ENCODE results near the gene DENND1A. TPM values are rescaled to one million over a fixed set of nuclear protein-coding genes. Genes with fewer than 3 reads are reported as not detected.

The DENND1A gene
- total RNA-seq, 4 donors from 2014 or later, result 37.1 to 55.3 (median 50.0) TPM

GRCh38 chr9:123368536-123369153 is 561.3 kb downstream of the DENND1A start:
- Histone ChIP-seq H3K27me3 (peaks cover 0 to 5% of the 10 kb centered on the region in 2 donors), H3K9me3 (no peaks in the 10 kb centered on the region), H3K27ac (no peak overlapping the region), H3K4me1 (no peaks in the 10 kb centered on the region), H3K4me3 (no peak overlapping the region), H3K36me3 (no peaks in the 10 kb centered on the region)
- TF ChIP-seq CTCF (IDR thresholded peaks at IDR 0.05) (no peak), POLR2A (IDR thresholded peaks at IDR 0.05) (no peak)
- DNase-seq, result no peak

- Histone ChIP-seq H3K4me1 (no peaks in the 10 kb centered on the region), H3K36me3 (no peaks in the 10 kb centered on the region), H3K27me3 (no peaks in the 10 kb centered on the region), H3K4me3 (no peak overlapping the region), H3K27ac (no peak overlapping the region), H3K9me3 (no peaks in the 10 kb centered on the region)
- no peak for DNase-seq
- TF ChIP-seq CTCF (IDR thresholded peaks at IDR 0.05) (no peak), POLR2A (IDR thresholded peaks at IDR 0.05) (no peak)
Measured at GRCh38 chr9:123368023-123368422, 561.9 kb downstream of the DENND1A start.

- H3K4me3 ChIP-seq, result no peak overlapping the region
- H3K36me3 ChIP-seq, result no peaks in the 10 kb centered on the region
- no peaks in the 10 kb centered on the region for H3K9me3 ChIP-seq
- no peak for DNase-seq
- H3K27ac ChIP-seq, result no peak overlapping the region
- H3K4me1 ChIP-seq, result no peaks in the 10 kb centered on the region
- no peak for TF ChIP-seq CTCF (IDR thresholded peaks at IDR 0.05)
- TF ChIP-seq POLR2A (IDR thresholded peaks at IDR 0.05), result no peak
- no peaks in the 10 kb centered on the region for H3K27me3 ChIP-seq
Measured at GRCh38 chr9:123365881-123366528, 563.9 kb downstream of the DENND1A start.

- no peak overlapping the region for H3K27ac ChIP-seq
- no peaks in the 10 kb centered on the region for H3K9me3 ChIP-seq
- H3K27me3 ChIP-seq, result no peaks in the 10 kb centered on the region
- no peaks in the 10 kb centered on the region for H3K36me3 ChIP-seq
- no peak for DNase-seq
- TF ChIP-seq POLR2A (IDR thresholded peaks at IDR 0.05) (no peak), CTCF (IDR thresholded peaks at IDR 0.05) (peak in 2 of 6 experiments; percentile 8 to 11)
- H3K4me1 ChIP-seq, result peaks cover 0 to 4% (median under 1%) of the 10 kb centered on the region in 4 donors
- no peak overlapping the region for H3K4me3 ChIP-seq
Measured at GRCh38 chr9:123365287-123365880, 564.5 kb downstream of the DENND1A start.

GRCh38 chr9:123364241-123364824 is 565.6 kb downstream of the DENND1A start:
- H3K27ac ChIP-seq, result no peak overlapping the region
- TF ChIP-seq POLR2A (IDR thresholded peaks at IDR 0.05), result no peak
- TF ChIP-seq CTCF (IDR thresholded peaks at IDR 0.05), result no peak
- peaks cover 0 to 15% (median 2%) of the 10 kb centered on the region in 4 donors for H3K4me1 ChIP-seq
- DNase-seq, result no peak
- H3K36me3 ChIP-seq, result no peaks in the 10 kb centered on the region
- no peaks in the 10 kb centered on the region for H3K9me3 ChIP-seq
- no peaks in the 10 kb centered on the region for H3K27me3 ChIP-seq
- no peak overlapping the region for H3K4me3 ChIP-seq
